Measurements from ENCODE around the gene SMC2. TPM values are rescaled to one million over a fixed set of nuclear protein-coding genes. Genes with fewer than 3 reads are reported as not detected.

Gene SMC2
- total RNA-seq, 4 donors from 2014 or later, result 5.4 to 8.4 (median 6.9) TPM

- DNase-seq (ENCODE audit: low spot score), result no peak
- TF ChIP-seq CTCF (IDR thresholded peaks at IDR 0.05), result no peak
- no peak for ATAC-seq (ENCODE audit: low FRiP score)
Measured at GRCh38 chr9:104177676-104178075, 83.6 kb downstream of the SMC2 start.
